ENCODE measurements around the gene WNK1.

- TF ChIP-seq CTCF (optimal IDR thresholded peaks at IDR 0.05 in 1 of 3, IDR thresholded peaks at IDR 0.05 in 1 of 3, conservative IDR thresholded peaks at IDR 0.05 in 1 of 3; ENCODE audit: extremely low read depth in 1 of 3, insufficient read depth in 2 of 3, low read length in 3 of 3) (no peak), EZH2 (IDR thresholded peaks at IDR 0.05; ENCODE audit: low read length) (no peak)
Measured at GRCh38 chr12:740921-741320, 11.5 kb upstream of the WNK1 start.

Measured in keratinocyte (primary cell).